Measurements from ENCODE around the gene TMEM267.
"Not testable (repeated sequence)": the region's sequence is repeated elsewhere in the genome, so short reads cannot be mapped to it uniquely, and the experiment has no call there.

TMEM267 gene

DNA sequence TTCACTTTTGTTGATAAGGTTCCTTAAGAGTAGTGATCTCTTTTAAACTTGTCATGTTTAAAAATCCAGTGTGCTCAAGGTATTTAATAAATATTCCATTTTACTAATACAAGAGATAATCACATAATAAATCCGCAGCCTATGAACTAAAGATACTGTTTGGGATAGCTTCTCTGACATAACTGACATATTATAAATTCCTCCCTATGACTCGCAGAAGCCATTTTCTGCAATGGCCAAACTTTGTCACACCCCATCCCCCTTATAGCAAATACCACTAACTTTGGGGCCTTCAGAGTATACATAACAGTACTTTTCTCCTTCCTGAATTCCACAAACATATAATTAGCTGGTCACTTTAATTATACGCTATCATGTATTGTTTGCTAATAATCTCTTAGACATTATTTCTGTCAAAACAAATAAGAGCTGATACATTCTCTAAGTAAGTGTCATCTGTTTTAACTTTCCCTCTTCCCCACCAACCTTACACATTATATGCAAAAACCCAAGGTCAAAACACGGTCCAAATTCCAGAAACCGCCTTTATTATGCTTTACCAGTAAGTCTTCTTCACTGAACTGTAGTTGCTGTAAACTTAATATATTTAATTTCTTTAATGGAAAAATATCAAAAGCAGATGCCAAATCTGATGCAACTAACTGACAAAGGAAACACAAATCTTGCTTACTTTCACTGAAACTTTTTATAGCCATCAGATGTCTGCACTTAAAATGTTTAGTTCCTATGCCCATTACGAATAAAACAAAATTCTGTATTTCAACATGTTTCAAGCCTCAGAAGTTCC is 971 bp downstream of the TMEM267 start:
- DNase-seq: no peak
- Histone ChIP-seq H3K4me3 (peak overlapping the region; percentile 65 to 83), H3K36me3 (no peaks in the 10 kb centered on the region), H3K9me3 (no peaks in the 10 kb centered on the region), H3K27ac (peak overlapping the region; percentile 91 to 95), H3K4me1 (peaks cover 0 to 18% (median 14%) of the 10 kb centered on the region in 4 donors), H3K27me3 (no peaks in the 10 kb centered on the region)
- TF ChIP-seq, protein P1, sequence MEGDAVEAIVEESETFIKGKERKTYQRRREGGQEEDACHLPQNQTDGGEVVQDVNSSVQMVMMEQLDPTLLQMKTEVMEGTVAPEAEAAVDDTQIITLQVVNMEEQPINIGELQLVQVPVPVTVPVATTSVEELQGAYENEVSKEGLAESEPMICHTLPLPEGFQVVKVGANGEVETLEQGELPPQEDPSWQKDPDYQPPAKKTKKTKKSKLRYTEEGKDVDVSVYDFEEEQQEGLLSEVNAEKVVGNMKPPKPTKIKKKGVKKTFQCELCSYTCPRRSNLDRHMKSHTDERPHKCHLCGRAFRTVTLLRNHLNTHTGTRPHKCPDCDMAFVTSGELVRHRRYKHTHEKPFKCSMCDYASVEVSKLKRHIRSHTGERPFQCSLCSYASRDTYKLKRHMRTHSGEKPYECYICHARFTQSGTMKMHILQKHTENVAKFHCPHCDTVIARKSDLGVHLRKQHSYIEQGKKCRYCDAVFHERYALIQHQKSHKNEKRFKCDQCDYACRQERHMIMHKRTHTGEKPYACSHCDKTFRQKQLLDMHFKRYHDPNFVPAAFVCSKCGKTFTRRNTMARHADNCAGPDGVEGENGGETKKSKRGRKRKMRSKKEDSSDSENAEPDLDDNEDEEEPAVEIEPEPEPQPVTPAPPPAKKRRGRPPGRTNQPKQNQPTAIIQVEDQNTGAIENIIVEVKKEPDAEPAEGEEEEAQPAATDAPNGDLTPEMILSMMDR (IDR thresholded peaks at IDR 0.05): no peak
- intact Hi-C loops (cut with DNase I; ENCODE audit: low total_unique reads): loop anchor here (5.0 to 10.0 kb wide), 2 partner anchors 122 to 170 kb away; partner anchors contain the start of genes HMGCS1 and NNT

DNA sequence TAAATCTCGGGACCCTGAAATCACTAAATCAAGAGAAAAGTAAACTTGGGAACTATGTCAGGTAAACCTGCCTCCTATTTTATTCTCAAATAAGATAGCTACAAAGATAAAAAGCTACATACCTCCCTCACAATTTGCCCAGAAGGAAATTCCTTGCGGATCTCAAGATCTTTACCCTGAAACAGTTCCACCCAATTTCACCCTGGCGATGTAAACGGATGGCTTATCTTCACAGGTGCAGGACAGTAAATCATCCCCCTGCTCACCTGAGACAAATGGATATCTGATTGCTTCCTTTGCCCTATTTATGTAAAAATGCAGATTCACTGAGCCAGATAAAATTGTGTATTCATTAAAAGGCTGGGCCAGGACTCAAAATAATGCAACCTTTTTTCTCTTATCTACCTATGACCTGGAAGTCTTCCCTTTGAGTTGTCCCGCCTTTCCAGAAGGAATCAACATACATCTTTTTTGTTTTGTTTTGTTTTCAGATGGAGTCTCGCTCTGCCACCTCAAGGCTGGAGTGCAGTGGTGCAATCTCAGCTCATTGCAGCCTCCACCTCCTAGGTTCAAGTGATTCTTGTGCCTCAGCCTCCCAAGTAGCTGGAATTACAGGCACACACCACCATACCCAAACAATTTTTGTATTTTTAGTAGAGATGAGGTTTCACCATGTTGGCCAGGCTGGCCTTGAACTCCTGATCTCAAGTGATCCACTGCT is 13.8 kb downstream of the TMEM267 start:
- intact Hi-C loops (cut with DNase I; ENCODE audit: low total_unique reads): no loop called here
- peaks cover 6 to 35% (median 14%) of the 10 kb centered on the region in 3 donors for H3K36me3 ChIP-seq
- H3K9me3 ChIP-seq: peaks cover 0 to 9% (median 4%) of the 10 kb centered on the region in 3 donors
- TF ChIP-seq, protein P1 (IDR thresholded peaks at IDR 0.05): no peak
- no peak overlapping the region for H3K27ac ChIP-seq
- no peaks in the 10 kb centered on the region for H3K4me1 ChIP-seq
- H3K4me3 ChIP-seq: no peak overlapping the region
- DNase-seq: no peak
- H3K27me3 ChIP-seq: no peaks in the 10 kb centered on the region

DNA sequence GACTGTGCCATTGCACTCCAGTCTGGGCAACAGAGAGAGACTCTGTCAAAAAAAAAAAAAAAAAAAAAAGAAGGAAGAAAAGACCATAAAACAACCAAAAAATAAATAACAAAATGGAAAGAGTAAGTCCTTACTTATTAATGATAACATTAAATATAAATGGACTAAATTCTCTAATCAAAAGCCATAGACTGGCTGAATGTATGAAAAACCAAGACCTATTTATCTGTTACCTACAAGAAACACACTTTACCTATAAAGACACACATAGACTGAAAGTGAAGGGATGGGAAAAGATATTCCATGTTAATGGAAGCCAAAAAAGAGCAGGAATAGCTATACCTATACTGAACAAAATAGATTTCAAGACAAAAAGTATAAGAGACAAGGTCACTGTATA is 16.6 kb downstream of the TMEM267 start:
- no peak for DNase-seq
- H3K36me3 ChIP-seq: peaks cover 6 to 32% (median 14%) of the 10 kb centered on the region in 3 donors
- intact Hi-C loops (cut with DNase I; ENCODE audit: low total_unique reads): no loop called here

DNA sequence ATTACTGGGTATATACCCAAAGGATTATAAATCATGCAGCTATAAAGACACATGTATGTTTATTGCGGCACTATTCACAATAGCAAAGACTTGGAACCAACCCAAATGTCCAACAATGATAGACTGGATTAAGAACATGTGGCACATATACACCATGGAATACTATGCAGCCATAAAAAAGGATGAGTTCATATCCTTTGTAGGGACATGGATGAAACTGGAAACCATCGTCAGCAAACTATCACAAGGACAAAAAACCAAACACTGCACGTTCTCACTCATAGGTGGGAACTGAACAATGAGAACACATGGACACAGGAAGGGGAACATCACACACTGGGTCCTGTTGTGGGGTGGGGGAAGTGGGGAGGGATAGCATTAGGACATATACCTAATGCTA is 18.2 kb downstream of the TMEM267 start:
- peaks cover 19 to 27% (median 26%) of the 10 kb centered on the region in 3 donors for H3K36me3 ChIP-seq
- H3K9me3 ChIP-seq; H3K27ac ChIP-seq; H3K4me1 ChIP-seq; H3K4me3 ChIP-seq; DNase-seq; intact Hi-C loops (cut with DNase I; ENCODE audit: low total_unique reads); H3K27me3 ChIP-seq: not testable (repeated sequence)

More for the DNA sequence above, 16.6 kb downstream of the TMEM267 start:
- H3K4me1 ChIP-seq: no peaks in the 10 kb centered on the region
- H3K4me3 ChIP-seq: no peak overlapping the region
- TF ChIP-seq, protein P1 (IDR thresholded peaks at IDR 0.05): no peak
- peaks cover 0 to 9% (median 4%) of the 10 kb centered on the region in 3 donors for H3K9me3 ChIP-seq
- H3K27me3 ChIP-seq: no peaks in the 10 kb centered on the region
- no peak overlapping the region for H3K27ac ChIP-seq

DNA sequence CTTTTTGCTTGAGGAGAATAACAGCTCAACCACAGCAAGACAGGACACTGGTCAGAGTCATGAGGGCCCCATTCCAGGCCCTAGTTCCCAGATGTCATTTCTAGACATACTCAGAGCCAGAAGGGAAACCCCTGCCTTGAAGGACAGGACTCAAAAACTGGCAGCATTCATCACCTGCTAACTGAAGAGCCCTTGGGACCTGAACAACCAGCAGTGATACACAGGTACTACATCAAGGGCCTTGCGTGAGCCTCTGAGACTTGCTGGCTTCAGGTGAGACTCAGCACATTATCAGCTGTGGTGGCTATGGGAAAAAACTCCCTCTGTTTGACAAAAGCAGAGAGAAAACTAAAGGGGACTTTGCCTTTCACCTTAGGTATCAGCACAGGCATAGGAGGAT is 22.6 kb downstream of the TMEM267 start:
- intact Hi-C loops (cut with DNase I; ENCODE audit: low total_unique reads): loop anchor here (2.0 kb wide), 1 partner anchor 62 kb away; no protein-coding TSS in a partner anchor
- DNase-seq: no peak
- TF ChIP-seq, protein P1 (IDR thresholded peaks at IDR 0.05): no peak
- H3K9me3 ChIP-seq: peaks cover 0 to 13% (median 9%) of the 10 kb centered on the region in 3 donors
- H3K4me3 ChIP-seq: no peak overlapping the region
- H3K4me1 ChIP-seq: no peaks in the 10 kb centered on the region
- no peaks in the 10 kb centered on the region for H3K27me3 ChIP-seq
- H3K36me3 ChIP-seq: peaks cover 18 to 26% (median 19%) of the 10 kb centered on the region in 3 donors
- H3K27ac ChIP-seq: no peak overlapping the region

DNA sequence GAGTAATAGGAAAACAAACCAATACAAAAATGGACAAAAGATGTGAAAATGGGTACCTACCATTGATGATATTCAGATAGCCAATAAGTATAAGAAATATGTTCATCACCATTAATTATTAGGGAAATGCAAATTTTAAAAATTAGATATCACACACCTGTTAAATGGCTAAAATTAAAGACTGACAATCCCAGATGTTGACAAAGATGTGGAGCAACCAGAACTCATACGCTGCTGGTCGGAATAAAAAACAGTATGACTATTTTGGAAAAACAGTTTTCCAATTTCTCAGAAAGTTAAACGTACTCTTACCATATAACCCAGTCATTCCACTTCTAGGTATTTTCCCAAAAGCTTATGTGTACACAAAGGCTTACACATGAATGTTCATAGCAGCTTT is 27.1 kb downstream of the TMEM267 start:
- TF ChIP-seq, protein P1 (IDR thresholded peaks at IDR 0.05): no peak
- no peak for DNase-seq
- intact Hi-C loops (cut with DNase I; ENCODE audit: low total_unique reads): no loop called here
- no peak overlapping the region for H3K4me3 ChIP-seq
- H3K9me3 ChIP-seq: peaks cover 0 to 13% (median 9%) of the 10 kb centered on the region in 3 donors
- no peak overlapping the region for H3K27ac ChIP-seq
- H3K36me3 ChIP-seq: peaks cover 23 to 42% (median 27%) of the 10 kb centered on the region in 3 donors
- no peaks in the 10 kb centered on the region for H3K27me3 ChIP-seq
- no peaks in the 10 kb centered on the region for H3K4me1 ChIP-seq

DNA sequence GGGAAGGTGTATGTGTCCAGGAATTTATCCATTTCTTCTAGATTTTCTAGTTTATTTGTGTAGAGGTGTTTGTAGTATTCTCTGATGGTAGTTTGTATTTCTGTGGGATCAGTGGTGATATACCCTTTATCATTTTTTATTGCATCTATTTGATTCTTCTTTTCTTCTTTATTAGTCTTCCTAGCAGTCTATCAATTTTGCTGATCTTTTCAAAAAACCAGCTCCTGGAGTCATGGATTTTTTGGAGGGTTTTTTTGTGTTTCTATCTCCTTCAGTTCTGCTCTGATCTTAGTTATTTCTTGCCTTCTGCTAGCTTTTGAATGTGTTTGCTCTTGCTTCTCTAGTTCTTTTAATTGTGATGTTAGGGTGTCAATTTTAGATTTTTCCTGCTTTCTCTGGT is 42.1 kb downstream of the TMEM267 start:
- H3K27ac ChIP-seq; DNase-seq; H3K4me1 ChIP-seq; H3K27me3 ChIP-seq; H3K4me3 ChIP-seq; intact Hi-C loops (cut with DNase I; ENCODE audit: low total_unique reads): not testable (repeated sequence)
- Histone ChIP-seq H3K36me3 (peaks cover 28 to 44% (median 41%) of the 10 kb centered on the region in 3 donors), H3K9me3 (peaks cover 0 to 70% (median 14%) of the 10 kb centered on the region in 3 donors)
